Endometrial microvascular endothelial cells (primary cell): ENCODE measurements around the gene SERGEF. TPM values are rescaled to one million over a fixed set of nuclear protein-coding genes. Genes with fewer than 3 reads are reported as not detected.

Experiments used
- total RNA-seq: library from RNA; depleted of rRNA; stranded (reverse); fragments of >200 nt; gene quantifications from one replicate; pipeline ENCODE4 v1.2.3, GENCODE V29; 2015; ENCODE audit errors: inconsistent ontology term

The SERGEF gene
- total RNA-seq, 1 donor from 2014 or later, result 18.5 TPM

Other genes with a start within 250 kb of the SERGEF start
- gene TPH1, start 33.2 kb upstream of the SERGEF start, total RNA-seq, result not detected
- gene SAAL1, start 93.0 kb upstream of the SERGEF start, total RNA-seq, result 32.0 TPM
- not detected for gene MRGPRX3, start 119.5 kb upstream of the SERGEF start, total RNA-seq
- not detected for gene MRGPRX4, start 159.8 kb upstream of the SERGEF start, total RNA-seq
- gene SAA4, start 223.8 kb upstream of the SERGEF start, total RNA-seq, result not detected
- not detected for gene SAA2, start 235.6 kb upstream of the SERGEF start, total RNA-seq